Sigmoid colon (tissue), 7 donors: ENCODE measurements around the gene BICRA. TPM values are rescaled to one million over a fixed set of nuclear protein-coding genes. Genes with fewer than 3 reads are reported as not detected.

Source experiments
- DNase-seq: peaks from one replicate; pipeline ENCODE4 v3.0.0-alpha.2; 2019
- H3K27ac ChIP-seq, 4 donors: fragments of 200-600 bp; sonication (generic); one replicate each; pipeline ENCODE4 v1.5.1; 2016 to 2019; ENCODE audit warnings: mild to moderate bottlenecking in 1 of 4
- H3K27me3 ChIP-seq, 3 donors: fragments of 200-600 bp; sonication (generic); one replicate each; pipeline ENCODE4 v1.5.1; 2019; ENCODE audit warnings: mild to moderate bottlenecking in 1 of 3
- H3K36me3 ChIP-seq, 4 donors: fragments of 200-600 bp; sonication (generic); one replicate each; pipeline ENCODE4 v1.5.1; 2016 to 2019
- H3K4me1 ChIP-seq, 4 donors: fragments of 200-600 bp; sonication (generic); one replicate each; pipeline ENCODE4 v1.5.1; 2017 to 2019
- H3K4me3 ChIP-seq, 4 donors: fragments of 200-600 bp; sonication (generic); one replicate each; pipeline ENCODE4 v1.5.1; 2017 to 2019; ENCODE audit warnings: mild to moderate bottlenecking in 2 of 4, moderate library complexity in 1 of 4
- H3K9me3 ChIP-seq, 4 donors: fragments of 200-600 bp in 3 of 4; sonication (generic) in 3 of 4; one replicate each; pipeline versions ENCODE4 v1.5.1 to v1.6.1; 2013 to 2019
- EP300 ChIP-seq, 4 donors: sonication (generic); formaldehyde crosslinking; IDR thresholded peaks; one replicate each; pipeline ENCODE4 v1.6.1; 2017; ENCODE audit warnings: antibody characterized with exemption in 4 of 4
- POLR2A ChIP-seq, 2 donors: fragments of 450-650 bp; IDR thresholded peaks; one replicate each; pipeline ENCODE4 v1.6.1; 2016; ENCODE audit warnings: antibody characterized with exemption in 2 of 2, mild to moderate bottlenecking in 2 of 2, moderate library complexity in 2 of 2
- POLR2AphosphoS5 ChIP-seq, 4 donors: sonication (generic); formaldehyde crosslinking; IDR thresholded peaks; one replicate each; pipeline ENCODE4 v1.6.1; 2017; ENCODE audit warnings: antibody characterized with exemption in 4 of 4
- WGBS, 2 donors: extraction: QIAGEN DNeasy Blood & Tissue Kit; methylation state at CpG; one replicate each; pipeline ENCODE4 v1.1.7; 2013; 5-methylcytosine and 5-hydroxymethylcytosine counted together
- intact Hi-C: fragments of 100-400 bp; cut with DNase I; formaldehyde crosslinking; loops from one replicate; pipeline ENCODE4 v1.15.1; 2023
- polyA plus RNA-seq, 3 donors: library from polyadenylated mRNA; stranded (reverse); fragments of 200-250 nt; gene quantifications; one replicate each; pipeline ENCODE4 v1.2.3, GENCODE V29; 2013
- total RNA-seq, 4 donors: library from RNA; depleted of rRNA; stranded (reverse); fragments of >200 nt; gene quantifications; one replicate each; pipeline ENCODE4 v1.1.0, GENCODE V29; 2016
- TF ChIP-seq, protein P1 (sequence below), 4 experiments: fragments of 450-650 bp in 3 of 4; fragments of 200-600 bp in 1 of 4; IDR thresholded peaks; one replicate each; pipeline ENCODE4 v1.5.1; 2016 to 2019; ENCODE audit warnings: antibody characterized with exemption in 4 of 4, mild to moderate bottlenecking in 3 of 4, moderate library complexity in 2 of 4
- donor health status: healthy with polysubstance abuse.
- donor health status: Bipolar disorder and iron deficiency.
- donor health status: healthy.

Gene BICRA
- total and polyA plus RNA-seq, 7 donors: 1.8 to 21.6 (median 10.3) TPM

DNA sequence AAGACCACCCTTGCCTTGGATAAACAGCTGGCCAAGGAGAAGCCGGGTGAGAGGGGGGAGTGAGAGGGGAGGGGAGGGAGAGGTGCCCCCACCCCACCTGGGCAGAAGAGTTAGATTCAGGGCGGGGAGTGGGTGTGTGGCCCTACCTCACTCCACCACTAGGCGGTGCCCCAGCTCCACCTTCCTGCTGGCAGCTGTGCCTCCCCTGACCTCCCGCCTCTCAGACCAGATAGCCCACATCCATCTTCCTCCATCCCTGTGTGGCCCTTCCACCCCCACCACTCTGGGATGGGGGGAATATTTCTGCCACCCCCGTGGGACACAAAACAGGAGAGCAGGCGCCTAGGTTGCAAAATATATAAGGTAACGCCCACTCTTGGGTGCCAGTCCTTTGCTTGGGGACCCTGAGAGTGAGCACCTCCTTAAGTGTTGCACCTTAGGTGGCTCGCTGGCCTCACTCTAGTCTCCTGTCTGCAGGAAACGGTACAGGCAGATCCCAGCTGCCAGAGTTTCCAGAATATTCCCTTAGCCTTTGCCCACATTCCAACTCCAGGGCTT is 90.5 kb downstream of the BICRA start:
- Histone ChIP-seq H3K9me3 (no peaks in the 10 kb centered on the region), H3K27me3 (no peaks in the 10 kb centered on the region), H3K4me1 (peaks cover 0 to 17% (median 11%) of the 10 kb centered on the region in 4 donors), H3K36me3 (peaks cover 16 to 63% (median 29%) of the 10 kb centered on the region in 4 donors), H3K4me3 (no peak overlapping the region), H3K27ac (peak overlapping the region in 3 of 4 donors; percentile 80 to 83 (median 83))
- TF ChIP-seq POLR2A (IDR thresholded peaks at IDR 0.05) (no peak), POLR2AphosphoS5 (IDR thresholded peaks at IDR 0.05) (peak in 1 of 4 donors; percentile 5)
- TF ChIP-seq, protein P1, sequence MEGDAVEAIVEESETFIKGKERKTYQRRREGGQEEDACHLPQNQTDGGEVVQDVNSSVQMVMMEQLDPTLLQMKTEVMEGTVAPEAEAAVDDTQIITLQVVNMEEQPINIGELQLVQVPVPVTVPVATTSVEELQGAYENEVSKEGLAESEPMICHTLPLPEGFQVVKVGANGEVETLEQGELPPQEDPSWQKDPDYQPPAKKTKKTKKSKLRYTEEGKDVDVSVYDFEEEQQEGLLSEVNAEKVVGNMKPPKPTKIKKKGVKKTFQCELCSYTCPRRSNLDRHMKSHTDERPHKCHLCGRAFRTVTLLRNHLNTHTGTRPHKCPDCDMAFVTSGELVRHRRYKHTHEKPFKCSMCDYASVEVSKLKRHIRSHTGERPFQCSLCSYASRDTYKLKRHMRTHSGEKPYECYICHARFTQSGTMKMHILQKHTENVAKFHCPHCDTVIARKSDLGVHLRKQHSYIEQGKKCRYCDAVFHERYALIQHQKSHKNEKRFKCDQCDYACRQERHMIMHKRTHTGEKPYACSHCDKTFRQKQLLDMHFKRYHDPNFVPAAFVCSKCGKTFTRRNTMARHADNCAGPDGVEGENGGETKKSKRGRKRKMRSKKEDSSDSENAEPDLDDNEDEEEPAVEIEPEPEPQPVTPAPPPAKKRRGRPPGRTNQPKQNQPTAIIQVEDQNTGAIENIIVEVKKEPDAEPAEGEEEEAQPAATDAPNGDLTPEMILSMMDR (IDR thresholded peaks at IDR 0.05): peak; percentile 63 to 83 (median 75)
- intact Hi-C loops: loop anchor here (2.0 kb wide), 3 partner anchors 99 to 263 kb away; no protein-coding TSS in a partner anchor
- WGBS, 2 donors: 52 to 68% methylated on average over 9 of the region's 9 CpGs
- DNase-seq: no peak

- intact Hi-C loops: no loop called here
- Histone ChIP-seq H3K27ac (no peak overlapping the region), H3K36me3 (peaks cover 16 to 55% (median 29%) of the 10 kb centered on the region in 4 donors), H3K27me3 (no peaks in the 10 kb centered on the region), H3K9me3 (no peaks in the 10 kb centered on the region), H3K4me3 (no peak overlapping the region), H3K4me1 (peaks cover 0 to 17% (median 12%) of the 10 kb centered on the region in 4 donors)
- DNase-seq: no peak
- WGBS, 2 donors: 93 to 95% methylated on average over 43 of the region's 43 CpGs
- TF ChIP-seq POLR2A (IDR thresholded peaks at IDR 0.05): no peak
- TF ChIP-seq, protein P1 (IDR thresholded peaks at IDR 0.05): no peak
- no peak for TF ChIP-seq POLR2AphosphoS5 (IDR thresholded peaks at IDR 0.05)
- TF ChIP-seq EP300 (IDR thresholded peaks at IDR 0.05): no peak
Observed at GRCh38 chr19:47700934-47701716, 92.2 kb downstream of the BICRA start.

DNA sequence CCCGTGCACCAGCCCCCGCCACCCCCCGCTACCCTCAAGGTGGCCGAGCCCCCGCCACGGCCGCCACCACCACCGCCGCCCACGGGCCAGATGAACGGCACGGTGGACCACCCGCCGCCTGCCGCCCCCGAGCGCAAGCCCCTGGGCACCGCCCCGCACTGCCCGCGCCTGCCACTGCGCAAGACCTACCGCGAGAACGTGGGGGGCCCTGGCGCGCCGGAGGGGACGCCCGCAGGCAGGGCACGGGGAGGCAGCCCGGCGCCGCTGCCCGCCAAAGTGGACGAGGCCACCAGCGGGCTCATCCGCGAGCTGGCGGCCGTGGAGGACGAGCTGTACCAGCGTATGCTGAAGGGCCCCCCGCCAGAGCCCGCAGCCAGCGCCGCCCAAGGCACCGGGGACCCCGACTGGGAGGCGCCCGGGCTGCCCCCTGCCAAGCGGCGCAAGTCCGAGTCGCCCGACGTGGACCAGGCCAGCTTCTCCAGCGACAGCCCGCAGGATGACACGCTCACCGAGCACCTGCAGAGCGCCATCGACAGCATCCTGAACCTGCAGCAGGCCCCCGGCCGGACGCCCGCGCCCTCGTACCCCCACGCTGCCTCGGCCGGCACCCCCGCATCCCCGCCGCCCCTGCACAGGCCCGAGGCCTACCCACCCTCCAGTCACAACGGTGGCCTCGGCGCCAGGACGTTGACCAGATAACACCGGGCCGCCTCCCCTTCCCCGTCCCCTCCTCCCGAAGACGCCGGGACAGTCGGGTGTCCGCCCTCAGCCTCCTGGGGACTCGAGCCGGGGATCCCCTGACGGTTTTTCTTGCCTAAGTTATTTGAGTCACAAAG is 93.0 kb downstream of the BICRA start:
- 95% methylated on average over 91 of the region's 91 CpGs for WGBS, 2 donors
- Histone ChIP-seq H3K36me3 (peaks cover 16 to 50% (median 29%) of the 10 kb centered on the region in 4 donors), H3K9me3 (no peaks in the 10 kb centered on the region), H3K27ac (peak overlapping the region in 1 of 4 donors; percentile 68), H3K4me1 (peaks cover 0 to 17% (median 14%) of the 10 kb centered on the region in 4 donors), H3K27me3 (no peaks in the 10 kb centered on the region), H3K4me3 (no peak overlapping the region)
- TF ChIP-seq POLR2A (IDR thresholded peaks at IDR 0.05) (no peak), POLR2AphosphoS5 (IDR thresholded peaks at IDR 0.05) (no peak), EP300 (IDR thresholded peaks at IDR 0.05) (no peak)
- TF ChIP-seq, protein P1 (IDR thresholded peaks at IDR 0.05): no peak
- no peak for DNase-seq
- intact Hi-C loops: no loop called here

GRCh38 chr19:47702671-47703070 is 93.7 kb downstream of the BICRA start:
- intact Hi-C loops: no loop called here
- H3K27me3 ChIP-seq: no peaks in the 10 kb centered on the region
- H3K9me3 ChIP-seq: no peaks in the 10 kb centered on the region
- 85 to 90% methylated on average over 18 of the region's 18 CpGs for WGBS, 2 donors
- peaks cover 0 to 15% (median 13%) of the 10 kb centered on the region in 4 donors for H3K4me1 ChIP-seq
- H3K36me3 ChIP-seq: peaks cover 16 to 50% (median 29%) of the 10 kb centered on the region in 4 donors
- TF ChIP-seq, protein P1 (IDR thresholded peaks at IDR 0.05): no peak
- TF ChIP-seq POLR2A (IDR thresholded peaks at IDR 0.05) (no peak), POLR2AphosphoS5 (IDR thresholded peaks at IDR 0.05) (no peak), EP300 (IDR thresholded peaks at IDR 0.05) (no peak)
- H3K27ac ChIP-seq: peak overlapping the region in 3 of 4 donors; percentile 64 to 70 (median 68)
- DNase-seq: no peak
- H3K4me3 ChIP-seq: no peak overlapping the region
